Epithelial cell of proximal tubule (primary cell): ENCODE data around the gene ZNF280B. TPM values are rescaled to one million over a fixed set of nuclear protein-coding genes. Genes with fewer than 3 reads are reported as not detected.

Experiments used
- DNase-seq: peaks from one replicate; pipeline ENCODE4 v3.0.0-alpha.2; 2011; ENCODE audit warnings: low read depth
- H3K4me3 ChIP-seq: 2 replicates; pipeline ENCODE4 v1.5.1; 2011; ENCODE audit warnings: low read depth, mild to moderate bottlenecking, low read length
- CTCF ChIP-seq: conservative IDR thresholded peaks from 2 replicates; pipeline ENCODE4 v1.5.1; 2012; ENCODE audit warnings: low read depth, mild to moderate bottlenecking, low read length
- total RNA-seq: library from RNA; depleted of rRNA; stranded (reverse); fragments of >200 nt; gene quantifications from 2 replicates; pipeline ENCODE4 v1.2.3, GENCODE V29; 2015

ZNF280B gene
- total RNA-seq, 1 donor from 2014 or later, result 2.4 TPM

DNA sequence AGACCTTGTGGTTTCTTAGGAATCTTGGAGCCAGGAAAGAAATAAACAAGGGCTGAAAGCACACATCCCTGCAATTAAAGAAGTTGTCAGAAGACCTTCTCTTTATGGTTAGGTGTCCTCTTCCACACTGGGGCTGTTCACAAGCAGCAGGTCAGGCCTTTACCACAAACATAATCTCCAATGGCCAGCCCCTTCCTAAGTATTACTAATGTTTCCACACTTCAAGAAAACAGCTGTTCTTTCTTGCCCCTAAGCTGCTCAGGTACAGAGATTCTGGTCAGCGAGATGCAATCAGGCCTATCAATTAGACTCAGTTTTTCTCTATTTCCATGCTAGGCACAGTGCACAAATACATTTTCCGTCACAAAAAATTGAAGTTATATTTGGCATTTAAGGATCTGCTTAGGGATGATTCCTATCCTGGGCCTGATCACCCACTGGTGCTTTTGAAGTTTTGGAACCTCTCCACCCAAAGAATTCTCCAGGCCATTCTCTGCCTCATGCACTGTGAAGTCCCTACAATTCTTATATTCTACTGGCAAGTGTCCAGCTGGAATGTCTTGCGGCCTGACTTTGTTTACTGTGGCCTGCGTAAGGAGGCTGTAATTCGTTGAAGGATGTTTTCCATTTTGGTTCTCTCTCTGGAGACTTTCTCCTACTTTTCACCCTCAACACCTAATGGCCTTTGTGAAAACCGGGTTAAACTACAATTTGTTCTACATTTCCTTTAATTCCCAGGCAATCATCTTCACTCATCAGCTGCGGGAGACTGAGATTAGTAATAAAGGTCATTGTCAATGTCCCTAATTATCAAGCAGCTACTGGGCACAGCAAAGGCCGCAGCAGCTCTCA lies 45.4 kb upstream of the ZNF280B start:
- H3K4me3 ChIP-seq, result no peak overlapping the region
- no peak for DNase-seq
- no peak for TF ChIP-seq CTCF

GRCh38 chr22:22553141-22553540 lies 44.6 kb upstream of the ZNF280B start:
- H3K4me3 ChIP-seq, result no peak overlapping the region
- no peak for TF ChIP-seq CTCF

DNA sequence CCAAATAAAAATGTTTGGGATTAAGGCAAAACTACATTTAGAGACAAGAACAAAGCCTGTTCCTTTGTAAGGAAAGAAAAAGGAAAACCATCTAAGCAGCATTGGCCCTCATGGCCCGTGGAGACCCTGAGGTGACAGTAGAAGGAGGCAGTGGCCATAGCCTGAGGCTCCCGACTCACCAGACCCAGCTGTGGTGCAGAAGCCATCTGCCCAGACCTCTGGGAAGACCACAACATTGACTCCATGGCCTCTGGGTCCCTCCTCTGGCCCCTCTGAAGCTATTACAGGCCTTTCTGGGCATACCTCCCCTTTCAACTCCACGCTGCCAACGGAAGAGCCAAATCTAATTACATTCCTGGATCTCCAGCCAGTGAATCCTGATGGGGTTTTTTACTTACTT lies 44.1 kb upstream of the ZNF280B start:
- no peak overlapping the region for H3K4me3 ChIP-seq

More at GRCh38 chr22:22553141-22553540, 44.6 kb upstream of the ZNF280B start:
- DNase-seq, result no peak

GRCh38 chr22:22550789-22551434 lies 42.4 kb upstream of the ZNF280B start:
- no peak overlapping the region for H3K4me3 ChIP-seq
- no peak for DNase-seq
- TF ChIP-seq CTCF, result no peak

More for the DNA sequence above, 44.1 kb upstream of the ZNF280B start:
- no peak for DNase-seq
- TF ChIP-seq CTCF, result peak; percentile 15

- no peak for DNase-seq
- H3K4me3 ChIP-seq, result no peak overlapping the region
- TF ChIP-seq CTCF, result no peak
Measured at GRCh38 chr22:22548910-22549309, 40.4 kb upstream of the ZNF280B start.

DNA sequence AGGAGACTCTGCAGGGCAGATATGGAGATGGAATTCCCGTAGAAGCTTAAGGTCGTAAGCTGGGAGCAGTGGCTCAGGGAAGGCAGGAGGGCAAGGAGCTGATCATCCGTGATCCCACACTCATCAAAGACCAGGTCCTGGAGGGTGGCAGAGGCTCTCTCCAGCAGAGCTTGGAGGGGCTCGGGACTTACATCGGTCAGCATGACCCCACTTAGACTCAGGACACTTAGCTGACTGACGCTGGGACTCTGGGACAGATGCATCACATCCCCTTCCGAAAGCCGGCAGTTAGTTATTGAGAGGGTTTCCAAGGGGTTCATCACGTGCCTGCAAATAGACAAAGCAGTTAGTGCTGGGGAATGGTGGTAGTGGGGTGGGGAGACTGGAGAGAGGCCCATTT lies 39.8 kb upstream of the ZNF280B start:
- no peak for TF ChIP-seq CTCF
- H3K4me3 ChIP-seq, result no peak overlapping the region
- DNase-seq, result no peak
